Bronchial epithelial cell (primary cell): ENCODE data around the gene SHC4. TPM values are rescaled to one million over a fixed set of nuclear protein-coding genes. Genes with fewer than 3 reads are reported as not detected.

ENCODE experiments used
- DNase-seq: peaks from one replicate; pipeline ENCODE4 v3.0.0-alpha.2; 2010; ENCODE audit warnings: low read depth
- FAIRE-seq: peaks from 2 replicates; lab custom pipeline; 2011; peaks lifted over from hg19 to GRCh38; lab: Jason Lieb, UNC
- H3K27me3 ChIP-seq: 2 replicates; pipeline ENCODE4 v1.5.1; 2011; ENCODE audit warnings: low read length; ENCODE audit not compliant: control insufficient read depth, insufficient read depth
- H3K36me3 ChIP-seq: 2 replicates; pipeline ENCODE4 v1.5.1; 2011; ENCODE audit warnings: low read length; ENCODE audit not compliant: control insufficient read depth, insufficient read depth
- H3K4me3 ChIP-seq: 2 replicates; pipeline ENCODE4 v1.5.1; 2011; ENCODE audit warnings: mild to moderate bottlenecking, low read depth, low read length, control low read depth
- total RNA-seq: library from RNA; depleted of rRNA; stranded (reverse); fragments of >200 nt; gene quantifications from 2 replicates; pipeline ENCODE4 v1.2.1, GENCODE V29; 2014
- TF ChIP-seq, protein P1 (sequence below): IDR thresholded peaks from 2 replicates; pipeline ENCODE4 v1.5.1; 2011; ENCODE audit warnings: mild to moderate bottlenecking, moderate library complexity, low read length, control low read depth, inconsistent platforms; ENCODE audit not compliant: insufficient read depth, severe bottlenecking

The SHC4 gene
- total RNA-seq, 1 donor from 2014 or later: under 0.01 TPM

DNA sequence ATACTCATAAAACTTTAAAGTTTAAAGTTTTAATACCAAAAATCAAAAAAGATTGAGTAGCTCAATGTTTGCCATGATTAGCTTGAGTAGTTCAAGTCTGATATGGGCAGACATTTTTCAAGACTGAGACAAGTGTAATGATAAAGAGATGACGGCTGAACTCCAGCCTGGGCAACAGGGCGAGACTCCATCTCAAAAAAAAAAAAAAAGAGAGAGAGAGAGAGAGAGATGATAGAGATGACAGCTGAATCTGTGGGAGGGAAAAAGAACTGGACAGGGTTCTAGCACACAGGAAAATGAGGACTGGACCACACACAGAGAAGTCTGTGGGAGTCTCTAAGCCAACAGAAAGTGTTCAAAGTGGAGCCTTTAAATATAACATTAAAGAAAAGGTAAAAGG, 178.0 kb downstream of the SHC4 start:
- FAIRE-seq: no peak
- DNase-seq: no peak
- TF ChIP-seq, protein P1, sequence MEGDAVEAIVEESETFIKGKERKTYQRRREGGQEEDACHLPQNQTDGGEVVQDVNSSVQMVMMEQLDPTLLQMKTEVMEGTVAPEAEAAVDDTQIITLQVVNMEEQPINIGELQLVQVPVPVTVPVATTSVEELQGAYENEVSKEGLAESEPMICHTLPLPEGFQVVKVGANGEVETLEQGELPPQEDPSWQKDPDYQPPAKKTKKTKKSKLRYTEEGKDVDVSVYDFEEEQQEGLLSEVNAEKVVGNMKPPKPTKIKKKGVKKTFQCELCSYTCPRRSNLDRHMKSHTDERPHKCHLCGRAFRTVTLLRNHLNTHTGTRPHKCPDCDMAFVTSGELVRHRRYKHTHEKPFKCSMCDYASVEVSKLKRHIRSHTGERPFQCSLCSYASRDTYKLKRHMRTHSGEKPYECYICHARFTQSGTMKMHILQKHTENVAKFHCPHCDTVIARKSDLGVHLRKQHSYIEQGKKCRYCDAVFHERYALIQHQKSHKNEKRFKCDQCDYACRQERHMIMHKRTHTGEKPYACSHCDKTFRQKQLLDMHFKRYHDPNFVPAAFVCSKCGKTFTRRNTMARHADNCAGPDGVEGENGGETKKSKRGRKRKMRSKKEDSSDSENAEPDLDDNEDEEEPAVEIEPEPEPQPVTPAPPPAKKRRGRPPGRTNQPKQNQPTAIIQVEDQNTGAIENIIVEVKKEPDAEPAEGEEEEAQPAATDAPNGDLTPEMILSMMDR: no peak
- Histone ChIP-seq H3K27me3 (no peaks in the 10 kb centered on the region), H3K36me3 (no peaks in the 10 kb centered on the region), H3K4me3 (no peak overlapping the region)

- H3K27me3 ChIP-seq: no peaks in the 10 kb centered on the region
- DNase-seq: no peak
- TF ChIP-seq, protein P1: no peak
- H3K36me3 ChIP-seq: no peaks in the 10 kb centered on the region
- no peak overlapping the region for H3K4me3 ChIP-seq
- FAIRE-seq: no peak
Measured at GRCh38 chr15:48785195-48785594, 178.5 kb downstream of the SHC4 start.

GRCh38 chr15:48784756-48785155, 179.0 kb downstream of the SHC4 start:
- DNase-seq: no peak
- no peaks in the 10 kb centered on the region for H3K27me3 ChIP-seq
- peaks cover under 1% of the 10 kb centered on the region for H3K36me3 ChIP-seq
- TF ChIP-seq, protein P1: no peak
- no peak for FAIRE-seq
- H3K4me3 ChIP-seq: no peak overlapping the region

DNA sequence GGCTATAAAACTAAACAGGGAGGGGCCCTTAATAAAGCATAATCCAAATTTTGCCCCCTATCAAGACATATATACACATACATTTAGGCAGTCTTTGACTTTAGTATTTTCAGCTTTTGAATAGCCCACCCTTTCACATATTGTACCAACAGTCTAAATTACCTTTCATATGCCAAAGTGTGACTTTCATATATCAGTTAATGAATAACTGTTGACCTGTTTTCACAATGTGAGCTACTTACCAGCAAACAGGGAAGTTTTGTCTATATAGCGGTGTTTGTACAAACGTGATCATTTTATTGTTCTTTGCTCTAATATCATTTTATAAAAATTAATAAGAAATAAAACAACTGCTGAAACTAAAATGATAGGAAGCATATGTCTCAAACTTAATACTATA, 180.8 kb downstream of the SHC4 start:
- FAIRE-seq (no peak), DNase-seq (no peak)
- Histone ChIP-seq H3K36me3 (peaks cover 1% of the 10 kb centered on the region), H3K4me3 (no peak overlapping the region), H3K27me3 (no peaks in the 10 kb centered on the region)
- TF ChIP-seq, protein P1: no peak

- Histone ChIP-seq H3K27me3 (no peaks in the 10 kb centered on the region), H3K4me3 (no peak overlapping the region), H3K36me3 (peaks cover 1% of the 10 kb centered on the region)
- DNase-seq: no peak
- no peak for FAIRE-seq
- TF ChIP-seq, protein P1: no peak
Measured at GRCh38 chr15:48781481-48782081, 182.1 kb downstream of the SHC4 start.

DNA sequence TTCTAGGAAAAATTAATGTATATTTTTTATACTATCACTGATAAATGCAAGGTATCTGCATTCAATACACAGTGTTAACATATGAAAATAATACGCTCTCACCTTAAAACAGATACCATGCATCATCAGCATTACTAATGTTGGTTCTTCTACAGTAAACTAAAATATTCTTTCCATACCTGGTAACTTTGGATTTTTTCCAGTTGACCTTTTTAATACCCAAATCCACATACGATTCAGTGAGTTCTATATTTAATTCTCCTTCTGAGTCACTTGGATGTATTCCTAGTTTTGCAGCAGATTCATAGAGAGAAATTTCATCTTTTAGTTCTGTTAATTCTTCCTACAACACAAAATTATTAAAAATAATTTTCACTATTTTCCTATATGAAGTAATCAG, 182.7 kb downstream of the SHC4 start:
- FAIRE-seq: no peak
- peaks cover 1% of the 10 kb centered on the region for H3K36me3 ChIP-seq

More for the DNA sequence above, 182.7 kb downstream of the SHC4 start:
- no peak for DNase-seq
- TF ChIP-seq, protein P1: no peak
- Histone ChIP-seq H3K27me3 (no peaks in the 10 kb centered on the region), H3K4me3 (no peak overlapping the region)
